Natural killer cell treated with Interleukin-12 subunit alpha and Interleukin-12 subunit beta and Interleukin-15 and Interleukin-18, amount 100 ng/mL, for 72 hours (primary cell): ENCODE measurements around the gene NFX1. TPM values are rescaled to one million over a fixed set of nuclear protein-coding genes. Genes with fewer than 3 reads are reported as not detected.
"Not testable (repeated sequence)": the region's sequence is repeated elsewhere in the genome, so short reads cannot be mapped to it uniquely, and the experiment has no call there.

Source experiments
- ATAC-seq, 2 donors: fragments of 150-1000 bp; cut with Tn5 transposase in 1 of 2; sonication (Bioruptor Pico), chemical (Tn5 transposase) in 1 of 2; 2 replicates each; pipeline ENCODE4 v1.10.0; 2021
- DNase-seq: peaks from one replicate; pipeline ENCODE4 v3.0.0; 2022; ENCODE audit warnings: low spot score
- H3K27ac Mint-ChIP-seq, 2 donors: 1 replicate in 1 of 2; 2 replicates in 1 of 2; pipeline ENCODE4 v1.8.0; 2022; ENCODE audit warnings: mixed read lengths in 2 of 2, mild to moderate bottlenecking in 1 of 2, moderate library complexity in 1 of 2
- H3K27me3 Mint-ChIP-seq, 2 donors: 1 replicate in 1 of 2; 2 replicates in 1 of 2; pipeline ENCODE4 v1.8.0; 2022; ENCODE audit warnings: mixed read lengths in 2 of 2
- H3K36me3 Mint-ChIP-seq: one replicate; pipeline ENCODE4 v1.8.0; 2022; ENCODE audit warnings: mixed read lengths
- H3K4me1 Mint-ChIP-seq, 2 donors: 1 replicate in 1 of 2; 2 replicates in 1 of 2; pipeline ENCODE4 v1.8.0; 2022; ENCODE audit warnings: low read depth in 2 of 2, mixed read lengths in 2 of 2, mild to moderate bottlenecking in 1 of 2
- H3K4me3 Mint-ChIP-seq: one replicate; pipeline ENCODE4 v1.8.0; 2022; ENCODE audit warnings: mixed read lengths
- H3K9me3 Mint-ChIP-seq: 2 replicates; pipeline ENCODE4 v1.8.0; 2022; ENCODE audit warnings: mixed read lengths
- total RNA-seq, 2 donors: library from RNA; stranded (reverse); gene quantifications; one replicate each; pipeline ENCODE4 v1.2.3, GENCODE V29; 2022

The NFX1 gene
- total RNA-seq, 2 donors from 2014 or later, result 41.6 to 57.9 TPM

DNA sequence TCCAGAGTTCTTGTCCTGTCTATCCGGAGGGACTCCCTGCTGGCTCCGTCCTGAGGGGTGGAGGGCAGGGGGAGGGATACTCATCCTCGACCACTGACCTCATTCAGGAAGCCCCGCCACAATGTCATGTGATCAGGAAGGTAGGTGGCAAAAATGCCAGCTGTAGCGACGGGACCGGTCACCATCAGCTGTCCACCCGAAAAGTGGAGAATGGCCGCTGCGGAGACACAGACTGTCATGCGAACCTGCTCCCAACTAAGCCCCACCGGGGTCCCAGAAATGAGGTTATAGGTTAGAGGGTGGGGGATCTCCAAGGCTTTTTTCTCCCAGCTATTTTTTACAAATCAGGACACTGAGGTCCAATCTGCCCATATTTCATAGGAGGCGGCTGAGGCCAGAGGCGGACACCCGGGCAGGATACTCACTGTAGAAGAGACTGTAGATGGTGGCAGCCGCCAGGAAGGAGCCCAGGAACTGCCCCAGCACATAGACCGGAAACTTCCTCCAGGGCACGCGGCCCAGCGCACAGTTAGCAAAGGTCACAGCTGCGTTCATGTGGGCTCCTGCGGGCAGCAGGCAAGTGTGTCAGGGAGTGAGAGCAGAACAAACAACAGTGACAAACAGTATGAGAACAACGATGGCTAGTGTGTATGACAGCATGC is 95.8 kb downstream of the NFX1 start:
- H3K4me3 Mint-ChIP-seq, H3K4me1 Mint-ChIP-seq, DNase-seq, ATAC-seq, H3K9me3 Mint-ChIP-seq, H3K27ac Mint-ChIP-seq, H3K36me3 Mint-ChIP-seq, H3K27me3 Mint-ChIP-seq: not testable (repeated sequence)

GRCh38 chr9:33386641-33386996 is 96.3 kb downstream of the NFX1 start:
- ATAC-seq, H3K27ac Mint-ChIP-seq, H3K9me3 Mint-ChIP-seq, H3K36me3 Mint-ChIP-seq, H3K4me1 Mint-ChIP-seq, DNase-seq, H3K4me3 Mint-ChIP-seq, H3K27me3 Mint-ChIP-seq: not testable (repeated sequence)

DNA sequence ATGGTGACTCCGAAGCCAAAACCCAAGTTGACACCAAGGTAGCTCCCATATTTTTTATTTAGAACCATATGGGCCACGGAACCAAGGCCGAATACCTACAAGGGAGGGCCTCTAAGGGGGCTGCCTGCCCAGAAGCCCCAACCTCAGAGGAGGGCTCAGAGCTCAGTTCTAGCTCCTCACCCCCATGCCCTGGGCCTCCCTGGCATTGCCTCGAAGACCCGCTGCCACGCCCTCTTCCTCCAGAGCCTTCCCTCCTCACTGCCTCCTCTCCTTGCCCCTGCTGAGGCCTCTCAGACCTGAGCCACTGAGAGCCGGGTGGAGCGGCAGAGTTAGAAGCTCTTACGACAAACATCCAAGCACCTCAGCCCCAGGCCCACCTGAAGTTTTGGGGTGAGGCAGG is 96.7 kb downstream of the NFX1 start:
- not testable (repeated sequence) for DNase-seq, H3K27ac Mint-ChIP-seq, H3K9me3 Mint-ChIP-seq, ATAC-seq, H3K4me3 Mint-ChIP-seq, H3K4me1 Mint-ChIP-seq, H3K36me3 Mint-ChIP-seq, H3K27me3 Mint-ChIP-seq

DNA sequence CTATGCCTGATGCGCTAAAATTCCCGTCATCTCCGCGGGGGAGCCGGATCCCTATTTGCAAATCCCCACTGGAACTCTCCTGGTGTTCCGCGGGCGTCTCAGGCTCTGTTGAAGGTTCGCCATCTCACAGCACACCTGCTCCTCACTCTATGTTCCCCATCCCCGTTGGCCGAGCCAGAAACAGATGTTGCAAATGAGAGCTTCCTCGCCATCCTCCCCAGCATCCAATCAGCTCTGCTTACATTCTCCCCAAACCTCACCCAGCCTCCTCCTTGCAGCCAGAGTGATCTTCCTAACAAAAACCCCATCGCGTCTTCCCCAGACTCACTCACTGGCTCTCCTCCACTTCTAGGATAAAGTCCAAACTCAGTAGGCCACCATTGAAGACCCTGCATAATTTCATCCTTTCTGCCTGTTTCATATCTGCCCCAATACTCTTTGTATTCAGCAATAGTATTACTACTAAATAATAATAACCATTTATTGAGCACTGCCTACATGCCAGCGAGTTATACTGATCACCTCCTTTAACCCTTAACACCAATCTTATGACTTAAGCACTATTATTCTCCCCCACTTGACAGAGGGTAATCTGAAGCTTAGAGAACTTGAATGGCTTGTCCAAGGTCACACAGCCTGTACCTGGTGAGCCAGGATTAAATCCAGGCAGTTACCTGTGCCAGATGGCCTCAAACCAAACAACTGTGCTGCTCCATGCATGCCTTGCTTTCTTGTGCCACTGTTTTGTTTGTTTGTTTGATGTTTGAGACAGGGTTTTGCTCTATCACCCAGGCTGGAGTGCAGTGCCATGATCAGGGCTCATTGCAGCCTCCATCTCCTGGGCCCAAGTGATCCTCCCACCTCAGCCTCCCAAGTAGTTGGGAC is 98.0 kb downstream of the NFX1 start:
- ATAC-seq (no peak), DNase-seq (no peak)
- no peak overlapping the region for H3K4me3 Mint-ChIP-seq
- no peak overlapping the region for H3K27ac Mint-ChIP-seq
- no peaks in the 10 kb centered on the region for H3K36me3 Mint-ChIP-seq
- H3K9me3 Mint-ChIP-seq, result no peaks in the 10 kb centered on the region
- peaks cover 0 to 5% of the 10 kb centered on the region in 2 donors for H3K27me3 Mint-ChIP-seq
- no peaks in the 10 kb centered on the region for H3K4me1 Mint-ChIP-seq

DNA sequence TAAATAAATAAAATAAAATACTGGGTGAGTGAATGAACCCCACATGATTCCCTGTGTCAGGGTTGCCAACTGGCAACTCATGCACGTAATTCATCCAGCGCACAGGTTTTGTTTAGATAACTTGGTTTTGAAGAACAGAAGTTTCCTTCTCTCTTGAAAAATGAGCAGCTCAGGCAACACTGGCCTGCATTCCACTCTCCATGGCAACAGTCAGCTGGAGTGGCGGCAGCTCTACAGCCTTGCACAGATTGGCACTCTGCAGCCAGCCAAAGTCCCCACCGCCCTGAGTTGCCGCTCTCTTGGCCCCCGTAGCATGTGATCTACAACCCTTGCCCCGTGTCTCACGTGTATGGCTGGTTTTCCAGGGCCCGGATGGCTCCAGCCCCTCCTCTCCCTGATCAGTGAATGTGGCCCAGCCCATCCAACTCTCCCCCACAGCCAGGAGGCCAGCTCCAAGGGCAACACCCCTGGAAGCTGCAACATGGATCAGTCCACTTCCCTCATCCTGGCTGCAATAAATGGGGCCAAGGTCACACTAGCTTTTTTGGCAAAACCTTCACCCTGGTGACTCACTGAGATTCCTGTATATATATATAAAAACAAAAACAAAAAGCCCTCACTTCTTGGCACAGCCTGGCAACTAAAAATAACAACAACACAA is 100.9 kb downstream of the NFX1 start:
- not testable (repeated sequence) for H3K36me3 Mint-ChIP-seq, ATAC-seq, H3K9me3 Mint-ChIP-seq, DNase-seq, H3K27ac Mint-ChIP-seq, H3K4me3 Mint-ChIP-seq, H3K4me1 Mint-ChIP-seq
- H3K27me3 Mint-ChIP-seq, result peaks cover 7 to 10% of the 10 kb centered on the region in 2 donors

DNA sequence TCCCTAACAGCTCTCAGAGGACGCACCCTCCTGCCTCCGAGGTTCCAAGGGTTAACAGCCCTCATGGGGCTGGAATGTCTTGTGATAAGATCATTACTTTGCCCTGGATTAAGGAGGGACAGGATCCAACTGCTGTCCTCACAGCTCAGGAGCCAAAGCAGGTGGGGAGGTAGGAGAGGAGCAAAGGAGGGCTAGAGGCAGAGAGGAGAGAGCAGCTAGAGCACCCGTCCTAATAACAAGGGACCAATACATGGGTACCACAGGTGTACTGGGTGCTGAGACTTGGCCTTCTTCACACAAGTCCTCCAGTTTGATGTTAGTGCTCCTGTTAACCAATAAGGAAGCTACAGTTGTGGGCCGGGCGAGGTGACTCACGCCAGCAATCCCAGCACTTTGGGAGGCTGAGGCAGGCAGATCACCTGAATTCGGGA is 102.3 kb downstream of the NFX1 start:
- not testable (repeated sequence) for H3K4me3 Mint-ChIP-seq, H3K4me1 Mint-ChIP-seq

GRCh38 chr9:33393581-33393980 is 103.3 kb downstream of the NFX1 start:
- no peak overlapping the region for H3K27ac Mint-ChIP-seq
- no peaks in the 10 kb centered on the region for H3K4me1 Mint-ChIP-seq
- H3K4me3 Mint-ChIP-seq, result no peak overlapping the region
- no peak for DNase-seq
- no peaks in the 10 kb centered on the region for H3K9me3 Mint-ChIP-seq
- H3K27me3 Mint-ChIP-seq, result peaks cover 7 to 10% of the 10 kb centered on the region in 2 donors
- ATAC-seq, result no peak
- no peaks in the 10 kb centered on the region for H3K36me3 Mint-ChIP-seq

More for the DNA sequence above, 102.3 kb downstream of the NFX1 start:
- peaks cover 7 to 10% of the 10 kb centered on the region in 2 donors for H3K27me3 Mint-ChIP-seq
- H3K36me3 Mint-ChIP-seq, H3K9me3 Mint-ChIP-seq, DNase-seq, H3K27ac Mint-ChIP-seq, ATAC-seq: not testable (repeated sequence)

DNA sequence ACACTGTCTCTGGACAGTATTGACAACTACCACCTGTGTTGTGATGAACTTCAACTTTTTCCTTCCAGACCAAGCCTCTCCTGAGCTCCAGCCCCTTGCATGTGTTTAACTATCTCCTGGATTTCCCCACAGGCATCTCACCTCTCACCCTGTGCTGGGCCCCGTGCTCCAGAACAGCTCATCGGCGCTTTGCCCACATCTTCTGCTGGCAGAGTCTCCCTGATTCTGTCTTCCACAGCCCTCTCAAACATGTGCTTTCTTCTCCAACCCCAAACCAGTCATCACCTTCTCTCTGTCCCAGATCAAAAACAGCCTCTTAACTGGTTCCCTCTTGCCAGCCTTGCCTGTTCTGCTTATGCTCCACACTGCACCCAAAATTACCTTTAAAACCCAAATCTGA is 103.7 kb downstream of the NFX1 start:
- not testable (repeated sequence) for H3K36me3 Mint-ChIP-seq, H3K4me3 Mint-ChIP-seq, H3K9me3 Mint-ChIP-seq, DNase-seq, ATAC-seq, H3K27ac Mint-ChIP-seq, H3K4me1 Mint-ChIP-seq
- H3K27me3 Mint-ChIP-seq, result peaks cover 7 to 10% of the 10 kb centered on the region in 2 donors

DNA sequence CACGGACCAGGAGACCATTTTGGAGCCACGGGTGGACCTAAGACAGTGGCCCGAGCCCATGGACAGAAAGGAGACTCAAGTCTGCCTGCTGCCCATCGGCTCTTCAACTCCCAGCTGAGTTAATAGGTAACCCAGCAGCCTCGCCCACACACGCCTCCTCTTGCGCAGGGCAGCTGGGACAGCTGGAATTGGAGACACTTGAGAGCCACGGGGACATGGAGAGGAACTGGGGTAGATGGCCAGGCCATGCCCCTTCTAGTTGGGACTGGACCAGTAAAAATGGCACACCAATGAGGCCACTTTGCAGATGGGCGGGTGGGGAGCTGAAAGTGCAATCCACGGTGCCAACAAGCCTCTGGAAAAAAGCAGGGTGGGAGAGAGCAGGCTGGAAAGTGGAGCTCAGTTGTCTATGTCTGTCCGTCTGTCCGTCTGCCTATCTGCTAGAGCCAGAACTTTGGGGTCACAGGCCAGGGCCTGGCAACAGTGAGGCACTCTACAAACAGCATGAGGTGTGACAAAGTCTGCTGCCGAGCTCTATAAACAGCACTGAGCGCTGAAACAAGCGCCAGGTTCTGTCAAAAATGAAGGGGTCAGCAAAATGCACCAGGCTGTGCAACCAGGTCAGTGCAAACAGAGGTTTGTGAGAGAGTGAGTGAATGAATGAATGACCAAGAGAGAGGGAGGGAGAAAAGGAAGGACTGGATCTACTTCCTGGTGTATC is 105.0 kb downstream of the NFX1 start:
- not testable (repeated sequence) for H3K27me3 Mint-ChIP-seq, H3K27ac Mint-ChIP-seq, H3K36me3 Mint-ChIP-seq, ATAC-seq, H3K4me1 Mint-ChIP-seq, DNase-seq, H3K4me3 Mint-ChIP-seq, H3K9me3 Mint-ChIP-seq

DNA sequence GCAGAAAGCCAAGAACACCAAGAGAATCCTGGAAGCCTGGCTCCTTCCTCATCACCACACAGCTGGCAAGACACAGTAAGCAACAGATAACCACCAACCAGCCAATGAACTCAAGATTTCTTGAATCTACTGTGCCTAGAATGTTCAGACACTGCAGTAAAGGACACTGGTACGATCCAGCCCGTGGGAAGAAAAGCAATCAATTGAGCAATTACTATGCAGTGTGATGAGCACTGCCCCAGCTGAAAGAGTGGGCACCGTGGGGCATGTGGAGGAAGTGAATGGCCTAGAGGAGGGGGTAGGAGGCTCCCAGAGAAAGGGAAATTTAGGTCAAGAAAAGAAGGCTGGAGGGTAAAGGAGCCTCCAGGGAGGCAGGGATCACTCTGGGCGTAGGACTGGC is 107.5 kb downstream of the NFX1 start:
- not testable (repeated sequence) for H3K27me3 Mint-ChIP-seq, ATAC-seq, H3K9me3 Mint-ChIP-seq, DNase-seq, H3K4me3 Mint-ChIP-seq, H3K36me3 Mint-ChIP-seq, H3K27ac Mint-ChIP-seq, H3K4me1 Mint-ChIP-seq

DNA sequence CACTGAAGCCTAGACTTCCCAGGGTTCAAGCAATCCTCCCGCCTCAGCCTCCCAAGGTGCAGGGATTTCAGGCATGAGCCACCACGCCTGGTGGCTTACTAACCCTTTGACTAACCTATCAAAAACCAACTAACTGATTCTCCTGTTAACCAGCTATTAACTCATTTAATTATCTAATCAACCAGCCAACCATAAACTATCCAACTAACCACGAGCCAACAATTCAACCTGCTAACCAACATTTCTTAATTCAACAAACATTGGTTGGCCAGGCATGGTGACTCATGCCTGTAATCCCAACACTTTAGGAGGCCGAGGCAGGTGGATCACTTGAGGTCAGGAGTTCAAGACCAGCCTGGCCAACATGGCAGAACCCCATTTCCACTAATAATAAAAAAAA is 108.7 kb downstream of the NFX1 start:
- not testable (repeated sequence) for H3K9me3 Mint-ChIP-seq, H3K36me3 Mint-ChIP-seq, H3K4me3 Mint-ChIP-seq, H3K27ac Mint-ChIP-seq, DNase-seq, H3K4me1 Mint-ChIP-seq, ATAC-seq, H3K27me3 Mint-ChIP-seq

GRCh38 chr9:33401809-33402208 is 111.5 kb downstream of the NFX1 start:
- H3K4me3 Mint-ChIP-seq, DNase-seq, H3K27ac Mint-ChIP-seq, ATAC-seq, H3K27me3 Mint-ChIP-seq, H3K4me1 Mint-ChIP-seq, H3K9me3 Mint-ChIP-seq, H3K36me3 Mint-ChIP-seq: not testable (repeated sequence)

- ATAC-seq, H3K9me3 Mint-ChIP-seq, H3K4me3 Mint-ChIP-seq, H3K27me3 Mint-ChIP-seq, H3K36me3 Mint-ChIP-seq, H3K4me1 Mint-ChIP-seq, H3K27ac Mint-ChIP-seq, DNase-seq: not testable (repeated sequence)
Observed at GRCh38 chr9:33402371-33402770, 112.1 kb downstream of the NFX1 start, which contains the start of gene AQP7. Gene AQP7, minus strand, starts transcription at chr9:33402568. Its CDS starts 1,306 bp downstream, at chr9:33401262.
